ENCODE results near the gene MPHOSPH9.

Gene MPHOSPH9

GRCh38 chr12:123126294-123127181, 106.4 kb downstream of the MPHOSPH9 start:
- no peak for DNase-seq

GRCh38 chr12:123122626-123123025, 110.3 kb downstream of the MPHOSPH9 start:
- DNase-seq, result no peak

- no peak for DNase-seq
Measured at GRCh38 chr12:123121670-123122069, 111.3 kb downstream of the MPHOSPH9 start.

- no peak for DNase-seq
Measured at GRCh38 chr12:123120452-123121166, 112.3 kb downstream of the MPHOSPH9 start.

- DNase-seq, result no peak
Measured at GRCh38 chr12:123119808-123120207, 113.1 kb downstream of the MPHOSPH9 start.

- DNase-seq, result no peak
Measured at GRCh38 chr12:123118497-123118896, 114.4 kb downstream of the MPHOSPH9 start.

GRCh38 chr12:123115409-123116121, 117.4 kb downstream of the MPHOSPH9 start:
- no peak for DNase-seq

GRCh38 chr12:123114304-123115083, 118.4 kb downstream of the MPHOSPH9 start:
- DNase-seq, result no peak

GRCh38 chr12:123113026-123113425, 119.9 kb downstream of the MPHOSPH9 start:
- no peak for DNase-seq

GRCh38 chr12:123111498-123112165, 121.3 kb downstream of the MPHOSPH9 start:
- DNase-seq, result no peak

GRCh38 chr12:123109319-123109772, 123.6 kb downstream of the MPHOSPH9 start:
- DNase-seq, result no peak

GRCh38 chr12:123108682-123109066, 124.3 kb downstream of the MPHOSPH9 start:
- no peak for DNase-seq

GRCh38 chr12:123107926-123108681, 124.8 kb downstream of the MPHOSPH9 start:
- DNase-seq, result no peak

GRCh38 chr12:123106640-123107359, 126.1 kb downstream of the MPHOSPH9 start:
- no peak for DNase-seq

GRCh38 chr12:123105211-123105826, 127.6 kb downstream of the MPHOSPH9 start:
- no peak for DNase-seq

- no peak for DNase-seq
Measured at GRCh38 chr12:123104809-123105208, 128.1 kb downstream of the MPHOSPH9 start.
